A549 treated with CpdA at 1 μM for 4 hours (cell line): ENCODE data around the gene NR4A2. TPM values are rescaled to one million over a fixed set of nuclear protein-coding genes. Genes with fewer than 3 reads are reported as not detected.

Experiments used
- total RNA-seq: library from RNA; stranded (reverse); fragments of 200-300 nt; extraction: Qiagen RNA extraction; gene quantifications from 5 replicates; pipeline ENCODE4 v1.2.3, GENCODE V29; 2022; ENCODE audit warnings: low read depth

The NR4A2 gene
- 2.3 to 4.5 TPM (median 3.8 TPM) in 5 replicates for total RNA-seq

DNA sequence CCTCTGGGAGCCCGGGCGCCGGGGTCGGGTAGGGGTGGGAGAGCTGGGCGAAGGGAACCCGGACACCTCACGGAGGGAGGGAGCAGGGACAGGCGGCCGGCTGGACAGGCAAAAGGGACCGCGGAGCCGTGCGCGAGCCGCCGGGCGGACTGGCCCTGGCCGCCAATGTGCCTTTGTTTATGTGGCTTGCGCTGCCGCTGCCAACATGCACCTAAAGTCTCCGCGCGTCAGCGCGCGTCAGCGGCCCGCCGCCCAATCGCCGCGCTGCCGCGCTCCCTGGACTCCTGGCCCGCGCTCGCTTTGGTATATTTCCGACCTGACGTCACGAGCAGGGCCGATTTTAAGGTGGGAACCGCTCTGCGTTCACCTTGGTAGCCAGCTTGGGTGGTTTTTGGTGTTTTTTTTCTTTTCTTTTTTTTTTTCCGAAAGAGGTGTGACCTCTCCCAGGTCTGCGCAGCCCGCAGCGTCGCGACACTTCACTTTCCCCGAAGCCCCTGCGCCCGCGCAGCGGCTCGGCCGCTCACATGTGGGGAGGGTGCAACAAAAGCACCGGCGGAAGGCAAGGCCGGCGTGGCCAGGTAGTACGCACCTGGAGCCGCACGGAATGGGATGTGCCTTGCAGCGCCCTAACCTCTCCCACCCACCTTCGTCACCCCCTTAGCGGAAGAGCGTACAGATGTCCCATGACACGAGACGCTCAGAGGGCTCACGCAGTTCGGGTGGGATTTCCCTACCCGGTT is at the start of gene NR4A2:
TSS of gene NR4A2 (minus strand) at position 188 of the 740 bp plus-strand sequence. CDS start 2,535 bp downstream, outside the sequence.

Other genes with a start within 250 kb of the NR4A2 start
- 19.5 to 40.7 TPM (median 26.4 TPM) in 5 replicates for gene GPD2, start 103.7 kb upstream of the NR4A2 start, total RNA-seq